VCaP (cell line): ENCODE results near the gene AATK.

ENCODE experiments used
- H3K27ac ChIP-seq: fragments of 450-650 bp; 2 replicates; pipeline ENCODE4 v1.5.1; 2017
- CTCF ChIP-seq: fragments of 450-650 bp; conservative IDR thresholded peaks from 2 replicates; pipeline ENCODE4 v1.5.1; 2017; ENCODE audit warnings: mild to moderate bottlenecking, moderate library complexity

The AATK gene

GRCh38 chr17:81200201-81200600, 34.2 kb upstream of the AATK start:
- H3K27ac ChIP-seq, result peak overlapping the region; percentile 58

GRCh38 chr17:81199482-81199830, 33.4 kb upstream of the AATK start:
- peak overlapping the region; percentile 2; the same call in 1 of the 2 replicates for H3K27ac ChIP-seq
- TF ChIP-seq CTCF, result no peak

More at GRCh38 chr17:81200201-81200600, 34.2 kb upstream of the AATK start:
- no peak for TF ChIP-seq CTCF

DNA sequence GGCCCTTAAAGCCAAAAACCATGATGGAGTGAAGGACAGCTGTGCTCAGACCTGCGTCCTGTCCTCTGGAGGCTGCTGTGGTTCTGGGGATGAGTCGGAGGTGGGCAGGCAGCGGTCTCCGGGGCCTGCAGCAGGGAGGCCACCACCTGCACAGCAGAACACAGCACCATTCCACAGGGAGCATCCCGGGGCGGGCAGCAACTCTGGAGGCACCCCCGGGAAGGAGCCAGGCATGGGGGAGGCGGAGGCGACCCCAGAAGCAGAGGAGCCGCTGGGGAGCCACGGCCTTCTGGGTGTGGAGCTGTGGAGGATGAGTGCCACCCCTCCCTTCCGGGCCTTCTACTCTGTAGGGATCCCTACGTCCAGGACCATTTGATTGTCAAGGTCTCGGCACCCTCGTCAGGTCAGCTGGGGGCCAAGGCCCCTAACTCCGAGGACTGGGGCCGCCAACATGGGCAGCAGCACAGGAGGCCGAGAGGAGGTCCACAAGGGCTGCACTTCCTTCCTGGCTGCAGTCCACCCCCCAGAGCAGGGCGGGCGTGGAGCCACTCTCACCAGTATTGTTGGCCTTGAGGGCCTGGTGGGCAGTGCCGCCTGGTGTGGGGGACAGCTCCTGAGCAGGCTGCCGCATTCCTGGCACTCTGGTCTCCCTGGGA, 32.9 kb upstream of the AATK start:
- TF ChIP-seq CTCF, result no peak
- H3K27ac ChIP-seq, result peak overlapping the region; percentile 70; the same call in 1 of the 2 replicates

DNA sequence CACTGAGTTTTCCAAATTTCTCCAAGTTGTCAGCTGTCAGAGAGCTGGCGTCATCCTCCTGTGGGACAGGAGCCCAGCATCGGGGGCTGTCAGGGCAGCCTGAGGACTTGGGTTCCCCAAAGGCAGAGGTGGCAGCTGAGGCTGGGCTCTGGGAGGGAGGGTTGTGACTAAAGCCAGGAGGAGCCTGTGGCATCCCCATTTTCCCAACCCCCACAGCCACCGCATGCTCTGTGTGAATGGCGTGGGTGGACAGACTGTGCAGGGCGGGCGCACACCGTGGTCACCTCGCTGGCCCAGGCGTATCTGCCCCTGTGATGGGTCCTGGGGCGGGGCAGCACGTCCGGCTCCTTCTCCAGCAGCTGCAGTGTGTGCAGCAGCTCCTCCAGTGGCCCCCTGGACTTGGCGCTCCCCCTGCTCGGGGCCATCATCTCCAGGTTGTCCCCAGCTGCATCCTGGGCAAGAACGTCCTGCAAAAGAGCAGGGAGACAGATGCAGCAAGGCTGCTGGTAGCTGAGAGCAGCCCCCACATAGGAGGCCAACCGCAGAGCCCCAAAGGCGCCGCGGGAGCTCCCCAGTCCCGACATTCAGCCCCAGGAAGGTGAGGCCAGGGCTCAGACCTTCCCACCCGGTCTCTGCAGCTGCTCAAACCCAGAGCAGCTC, 31.9 kb upstream of the AATK start:
- TF ChIP-seq CTCF, result no peak
- H3K27ac ChIP-seq, result peak overlapping the region; percentile 70

GRCh38 chr17:81197409-81197795, 31.4 kb upstream of the AATK start:
- H3K27ac ChIP-seq, result peak overlapping the region; percentile 70
- TF ChIP-seq CTCF, result no peak

- TF ChIP-seq CTCF, result no peak
- peak overlapping the region; percentile 70 for H3K27ac ChIP-seq
These were observed 30.7 kb upstream of the AATK start for GRCh38 chr17:81196505-81197408.

- H3K27ac ChIP-seq, result peak overlapping the region; percentile 70
- TF ChIP-seq CTCF, result no peak
These were observed 30.0 kb upstream of the AATK start for GRCh38 chr17:81195941-81196495.
